WTC11 (cell line): ENCODE results near the gene BOK. TPM values are rescaled to one million over a fixed set of nuclear protein-coding genes. Genes with fewer than 3 reads are reported as not detected.

Source experiments
- ATAC-seq: fragments of 200-7000 bp; cut with Tn5 transposase; 2 replicates; pipeline ENCODE4 v1.10.0; 2021; ENCODE audit warnings: mild to moderate bottlenecking, moderate library complexity
- CTCF ChIA-PET: fragments of 300-600 bp; sonication (Branson Sonifier 250); formaldehyde crosslinking; loops from one replicate; lab custom pipeline; 2021; ENCODE audit warnings: antibody characterized with exemption; lab: Charles Lee
- POLR2A ChIA-PET: fragments of 350-600 bp; sonication (Branson Sonifier 250); formaldehyde crosslinking; loops from one replicate; lab custom pipeline; 2021; ENCODE audit warnings: antibody characterized with exemption; lab: Charles Lee
- DNase-seq: peaks from one replicate; pipeline ENCODE4 v3.0.0; 2021; ENCODE audit warnings: low spot score
- H3K27ac Mint-ChIP-seq: 2 replicates; pipeline ENCODE4 v1.8.0; 2021; ENCODE audit warnings: mixed read lengths
- H3K27me3 Mint-ChIP-seq: 2 replicates; pipeline ENCODE4 v1.8.0; 2021; ENCODE audit warnings: low read depth, mild to moderate bottlenecking, moderate library complexity, mixed read lengths
- H3K36me3 Mint-ChIP-seq: 2 replicates; pipeline ENCODE4 v1.8.0; 2021; ENCODE audit warnings: mixed read lengths
- H3K4me1 Mint-ChIP-seq: 2 replicates; pipeline ENCODE4 v1.8.0; 2022; ENCODE audit warnings: mixed read lengths
- H3K4me3 Mint-ChIP-seq: 2 replicates; pipeline ENCODE4 v1.8.0; 2021; ENCODE audit warnings: mild to moderate bottlenecking, moderate library complexity, mixed read lengths
- H3K9me3 Mint-ChIP-seq: 2 replicates; pipeline ENCODE4 v1.8.0; 2021; ENCODE audit warnings: mixed read lengths
- CDX4 ChIP-seq: fragments of 250-450 bp; sonication (Bioruptor Pico); IDR thresholded peaks from 2 replicates; pipeline ENCODE4 v1.9.0; 2021; ENCODE audit warnings: moderate library complexity, mild to moderate bottlenecking, inconsistent platforms, borderline replicate concordance
- FOXP4 ChIP-seq: sonication (generic); formaldehyde crosslinking; IDR thresholded peaks from 2 replicates; pipeline ENCODE4 v1.8.0; 2022; ENCODE audit warnings: mild to moderate bottlenecking, missing genetic modification reagents
- HMGXB4 ChIP-seq: sonication (generic); formaldehyde crosslinking; IDR thresholded peaks from 2 replicates; pipeline ENCODE4 v1.8.1; 2023; ENCODE audit warnings: mild to moderate bottlenecking, moderate library complexity, missing genetic modification reagents
- IRF1 ChIP-seq: sonication (generic); formaldehyde crosslinking; IDR thresholded peaks from 2 replicates; pipeline ENCODE4 v1.8.0; 2023; ENCODE audit warnings: missing genetic modification reagents
- JAZF1 ChIP-seq: fragments of 250-450 bp; sonication (Bioruptor Pico); IDR thresholded peaks from 2 replicates; pipeline ENCODE4 v1.9.0; 2021; ENCODE audit warnings: moderate library complexity, mild to moderate bottlenecking, inconsistent platforms
- MXD4 ChIP-seq: fragments of 250-450 bp; sonication (Bioruptor Pico); IDR thresholded peaks from 2 replicates; pipeline ENCODE4 v1.8.0; 2021; ENCODE audit warnings: mild to moderate bottlenecking, moderate library complexity, borderline replicate concordance
- PRDM15 ChIP-seq: sonication (generic); formaldehyde crosslinking; IDR thresholded peaks from 2 replicates; pipeline ENCODE4 v1.8.0; 2022; ENCODE audit warnings: missing genetic modification reagents
- RELA ChIP-seq: sonication (generic); formaldehyde crosslinking; IDR thresholded peaks from 2 replicates; pipeline ENCODE4 v1.8.1; 2022; ENCODE audit warnings: missing genetic modification reagents, mild to moderate bottlenecking, borderline replicate concordance
- SOX15 ChIP-seq: fragments of 250-450 bp; sonication (Bioruptor Pico); IDR thresholded peaks from 2 replicates; pipeline ENCODE4 v1.9.0; 2021; ENCODE audit warnings: mild to moderate bottlenecking
- USF2 ChIP-seq: sonication (generic); formaldehyde crosslinking; IDR thresholded peaks from 2 replicates; pipeline ENCODE4 v1.8.1; 2023; ENCODE audit warnings: mild to moderate bottlenecking, missing genetic modification reagents, moderate library complexity
- ZNF512 ChIP-seq: sonication (generic); formaldehyde crosslinking; IDR thresholded peaks from 2 replicates; pipeline ENCODE4 v1.8.1; 2022; ENCODE audit warnings: missing genetic modification reagents, borderline replicate concordance
- total RNA-seq: library from RNA; stranded (reverse); gene quantifications from 3 replicates; pipeline ENCODE4 v1.2.3, GENCODE V29; 2021

The BOK gene
- total RNA-seq, 1 experiment from 2014 or later = 39.4 TPM

GRCh38 chr2:241563981-241564595, 5.5 kb downstream of the BOK start:
- no peaks in the 10 kb centered on the region for H3K36me3 Mint-ChIP-seq
- peak; percentile 82 for TF ChIP-seq PRDM15
- no peak for TF ChIP-seq SOX15 (CRISPR knock-in tag)
- TF ChIP-seq, all 79 proteins: peak for 1
- ChIA-PET POLR2A (no interaction called here), CTCF (interaction anchor here (0.7 to 1.0 kb wide), 2 partner anchors 31 to 33 kb away, joined by 3 to 4 read pairs; no protein-coding TSS in a partner anchor)
- ATAC-seq = no peak
- Mint-ChIP-seq H3K4me1 (peaks cover 8% of the 10 kb centered on the region), H3K27ac (no peak overlapping the region), H3K27me3 (peaks cover under 1% of the 10 kb centered on the region), H3K9me3 (no peaks in the 10 kb centered on the region), H3K4me3 (no peak overlapping the region)
- no peak for DNase-seq

- no peak for ATAC-seq
- POLR2A ChIA-PET = no interaction called here
- no peak for TF ChIP-seq FOXP4 (CRISPR knock-in tag)
- no peak for TF ChIP-seq RELA (CRISPR knock-in tag)
- no peak for TF ChIP-seq JAZF1 (CRISPR knock-in tag)
- Mint-ChIP-seq H3K27ac (no peak overlapping the region), H3K9me3 (no peaks in the 10 kb centered on the region), H3K36me3 (no peaks in the 10 kb centered on the region), H3K4me3 (no peak overlapping the region), H3K4me1 (peaks cover 12% of the 10 kb centered on the region), H3K27me3 (peaks cover 8% of the 10 kb centered on the region)
- CTCF ChIA-PET = no interaction called here
- DNase-seq = no peak
These were observed 6.3 kb downstream of the BOK start for GRCh38 chr2:241564596-241565410.

- no peaks in the 10 kb centered on the region for H3K36me3 Mint-ChIP-seq
These were observed 6.9 kb downstream of the BOK start for GRCh38 chr2:241565411-241565810.

More at GRCh38 chr2:241565411-241565810, 6.9 kb downstream of the BOK start:
- CTCF ChIA-PET = no interaction called here
- ATAC-seq (peak; percentile 35), DNase-seq (no peak)
- no peaks in the 10 kb centered on the region for H3K9me3 Mint-ChIP-seq
- H3K4me3 Mint-ChIP-seq = no peak overlapping the region
- peaks cover 8% of the 10 kb centered on the region for H3K4me1 Mint-ChIP-seq
- POLR2A ChIA-PET = no interaction called here
- TF ChIP-seq ZNF512 (no peak), RELA (CRISPR knock-in tag) (no peak), IRF1 (CRISPR knock-in tag) (no peak), MXD4 (CRISPR knock-in tag) (no peak), CDX4 (CRISPR knock-in tag) (no peak), USF2 (CRISPR knock-in tag) (no peak), HMGXB4 (CRISPR knock-in tag) (no peak)
- peaks cover 11% of the 10 kb centered on the region for H3K27me3 Mint-ChIP-seq
- H3K27ac Mint-ChIP-seq = no peak overlapping the region
